ENCODE results near the gene ZFX.

The ZFX gene

DNA sequence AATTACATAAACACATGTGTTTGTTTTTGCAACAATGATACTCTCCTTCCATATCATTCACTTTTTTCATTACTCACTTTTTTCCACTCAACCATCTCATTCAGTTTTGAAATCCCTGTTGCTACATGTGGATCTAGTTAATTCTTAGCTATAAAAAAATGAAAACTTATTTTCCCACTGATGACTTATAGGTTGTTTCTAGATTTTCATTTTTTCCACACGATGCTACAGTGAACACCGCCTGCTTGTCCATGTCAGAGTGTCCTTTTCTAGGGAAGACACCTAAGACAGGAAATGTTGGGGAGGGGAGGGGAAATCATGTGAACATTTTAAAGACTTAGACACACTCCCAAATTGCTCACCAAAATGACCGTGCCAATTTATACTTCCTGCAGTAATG is 94.2 kb downstream of the ZFX start:
- Histone ChIP-seq H3K4me3 (ENCODE audit: low read length) (no peak overlapping the region), H3K27me3 (ENCODE audit: control insufficient read depth, insufficient read depth, low read length) (no peaks in the 10 kb centered on the region), H3K27ac (ENCODE audit: low read length) (no peak overlapping the region), H3K4me1 (ENCODE audit: control insufficient read depth, low read depth, low read length) (no peaks in the 10 kb centered on the region), H3K9me3 (ENCODE audit: control insufficient read depth, low read depth, low read length) (no peaks in the 10 kb centered on the region), H3K9ac (ENCODE audit: low read length) (no peak overlapping the region), H3K36me3 (ENCODE audit: control insufficient read depth, low read depth, low read length) (no peaks in the 10 kb centered on the region)

DNA sequence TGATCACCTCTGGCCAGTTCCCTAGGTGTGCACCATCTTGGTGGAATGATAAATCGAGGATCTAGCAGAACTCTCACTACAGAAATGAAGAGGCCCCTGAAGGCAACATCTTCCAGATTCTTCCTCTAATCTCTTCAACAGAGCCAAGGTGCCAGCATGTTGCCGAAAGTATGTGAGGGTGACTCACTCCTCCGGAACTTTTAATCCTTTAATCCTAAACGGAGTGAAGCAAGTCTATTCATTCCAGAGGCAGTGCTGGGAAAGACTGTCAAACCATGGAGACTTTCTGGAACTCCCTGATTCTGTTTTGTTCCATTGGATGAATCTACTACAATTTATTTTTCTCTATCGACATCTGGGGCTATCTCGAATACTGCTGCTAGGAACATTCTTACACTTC is 95.7 kb downstream of the ZFX start:
- H3K27me3 ChIP-seq (ENCODE audit: control insufficient read depth, insufficient read depth, low read length) = no peaks in the 10 kb centered on the region
- no peak overlapping the region for H3K9ac ChIP-seq (ENCODE audit: low read length)
- no peaks in the 10 kb centered on the region for H3K36me3 ChIP-seq (ENCODE audit: control insufficient read depth, low read depth, low read length)
- no peaks in the 10 kb centered on the region for H3K9me3 ChIP-seq (ENCODE audit: control insufficient read depth, low read depth, low read length)
- no peak overlapping the region for H3K4me3 ChIP-seq (ENCODE audit: low read length)
- H3K27ac ChIP-seq (ENCODE audit: low read length) = no peak overlapping the region
- H3K4me1 ChIP-seq (ENCODE audit: control insufficient read depth, low read depth, low read length) = no peaks in the 10 kb centered on the region

DNA sequence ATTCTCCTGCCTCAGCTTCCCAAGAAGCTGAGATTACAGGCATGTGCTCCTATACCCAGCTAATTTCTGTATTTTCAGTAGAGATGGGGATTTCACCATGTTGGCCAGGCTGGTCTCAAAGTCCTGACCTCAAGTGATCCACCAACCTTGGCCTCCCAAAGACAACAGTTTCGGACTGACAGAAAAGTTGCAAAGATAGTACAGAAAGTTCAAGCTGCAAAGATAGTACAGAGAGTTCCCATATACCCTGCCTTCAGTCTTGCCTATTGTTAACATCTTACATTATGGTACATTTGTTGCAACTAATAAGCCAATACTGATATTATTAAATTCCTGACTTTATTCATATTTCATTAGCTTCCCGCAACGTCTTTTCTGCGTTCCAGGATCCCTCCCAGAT is 98.5 kb downstream of the ZFX start:
- H3K27me3 ChIP-seq (ENCODE audit: control insufficient read depth, insufficient read depth, low read length) = no peaks in the 10 kb centered on the region
- no peak overlapping the region for H3K27ac ChIP-seq (ENCODE audit: low read length)

DNA sequence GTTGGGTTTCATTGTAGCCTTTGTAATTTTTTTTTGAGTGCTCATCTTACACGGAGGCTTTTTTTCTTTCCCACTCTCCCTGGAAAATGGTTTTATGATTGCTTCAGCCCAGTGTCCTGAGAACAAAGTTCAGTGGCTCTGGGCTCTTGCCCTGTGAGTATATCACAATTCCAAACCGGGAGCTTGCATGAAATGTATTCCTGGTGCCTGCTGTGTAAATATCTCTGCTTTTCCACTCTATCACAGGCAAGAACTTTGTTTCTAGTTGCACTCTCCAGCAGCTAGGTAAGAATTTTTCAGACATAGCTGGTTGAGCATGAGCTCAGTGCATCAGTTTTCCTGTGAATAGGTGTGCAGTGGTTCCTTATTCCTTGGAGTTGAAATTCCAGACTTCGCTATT is 103.5 kb downstream of the ZFX start:
- Histone ChIP-seq H3K36me3 (ENCODE audit: control insufficient read depth, low read depth, low read length) (no peaks in the 10 kb centered on the region), H3K27me3 (ENCODE audit: control insufficient read depth, insufficient read depth, low read length) (no peaks in the 10 kb centered on the region), H3K4me3 (ENCODE audit: low read length) (no peak overlapping the region), H3K9ac (ENCODE audit: low read length) (no peak overlapping the region), H3K9me3 (ENCODE audit: control insufficient read depth, low read depth, low read length) (no peaks in the 10 kb centered on the region), H3K27ac (ENCODE audit: low read length) (no peak overlapping the region), H3K4me1 (ENCODE audit: control insufficient read depth, low read depth, low read length) (no peaks in the 10 kb centered on the region)

More for the DNA sequence above, 98.5 kb downstream of the ZFX start:
- no peaks in the 10 kb centered on the region for H3K9me3 ChIP-seq (ENCODE audit: control insufficient read depth, low read depth, low read length)
- no peak overlapping the region for H3K9ac ChIP-seq (ENCODE audit: low read length)
- no peaks in the 10 kb centered on the region for H3K36me3 ChIP-seq (ENCODE audit: control insufficient read depth, low read depth, low read length)
- H3K4me1 ChIP-seq (ENCODE audit: control insufficient read depth, low read depth, low read length) = no peaks in the 10 kb centered on the region
- no peak overlapping the region for H3K4me3 ChIP-seq (ENCODE audit: low read length)

DNA sequence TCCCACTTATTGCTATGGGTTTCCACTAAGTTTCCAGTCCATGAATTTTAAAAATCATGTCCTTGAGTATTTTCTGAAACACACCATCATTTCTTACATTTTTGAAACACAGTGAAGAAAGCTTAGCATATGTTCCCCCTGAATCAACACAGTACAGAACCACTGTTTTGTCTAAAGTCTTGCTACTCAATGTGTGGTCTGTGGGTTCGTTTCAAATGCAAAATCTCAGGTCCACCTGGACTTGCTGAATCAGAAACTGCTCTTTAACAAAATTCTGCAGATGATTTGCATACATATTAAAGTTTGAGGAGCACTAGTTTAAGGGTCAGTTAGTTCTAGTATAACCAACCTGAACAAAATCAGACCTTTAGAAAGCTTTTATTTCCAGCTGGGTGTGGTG is 103.9 kb downstream of the ZFX start:
- H3K27ac ChIP-seq (ENCODE audit: low read length) = no peak overlapping the region

DNA sequence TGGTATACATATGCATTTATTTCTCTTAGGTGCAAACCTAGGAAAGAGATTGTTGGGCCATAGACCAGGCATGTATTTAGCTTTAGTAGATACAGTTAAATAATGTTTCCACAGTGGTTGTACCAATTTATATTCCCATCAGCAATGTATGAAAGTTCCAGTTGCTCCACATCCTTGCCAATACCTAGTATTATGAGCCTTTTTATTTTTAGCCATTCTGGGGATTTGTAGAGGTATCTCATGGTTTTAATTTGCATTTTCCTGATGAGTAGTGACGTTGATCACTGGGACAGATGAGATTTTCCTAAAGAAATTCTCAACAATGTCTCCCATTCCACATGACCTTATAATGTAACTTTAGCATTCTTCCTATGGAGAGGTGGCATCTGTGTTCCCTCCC is 107.5 kb downstream of the ZFX start:
- Histone ChIP-seq H3K27me3 (ENCODE audit: control insufficient read depth, insufficient read depth, low read length) (no peaks in the 10 kb centered on the region), H3K4me1 (ENCODE audit: control insufficient read depth, low read depth, low read length) (no peaks in the 10 kb centered on the region), H3K4me3 (ENCODE audit: low read length) (no peak overlapping the region), H3K36me3 (ENCODE audit: control insufficient read depth, low read depth, low read length) (no peaks in the 10 kb centered on the region), H3K9me3 (ENCODE audit: control insufficient read depth, low read depth, low read length) (no peaks in the 10 kb centered on the region), H3K27ac (ENCODE audit: low read length) (no peak overlapping the region), H3K9ac (ENCODE audit: low read length) (no peak overlapping the region)

More for the DNA sequence above, 103.9 kb downstream of the ZFX start:
- Histone ChIP-seq H3K27me3 (ENCODE audit: control insufficient read depth, insufficient read depth, low read length) (no peaks in the 10 kb centered on the region), H3K4me1 (ENCODE audit: control insufficient read depth, low read depth, low read length) (no peaks in the 10 kb centered on the region), H3K9ac (ENCODE audit: low read length) (no peak overlapping the region), H3K9me3 (ENCODE audit: control insufficient read depth, low read depth, low read length) (no peaks in the 10 kb centered on the region), H3K4me3 (ENCODE audit: low read length) (no peak overlapping the region), H3K36me3 (ENCODE audit: control insufficient read depth, low read depth, low read length) (no peaks in the 10 kb centered on the region)

DNA sequence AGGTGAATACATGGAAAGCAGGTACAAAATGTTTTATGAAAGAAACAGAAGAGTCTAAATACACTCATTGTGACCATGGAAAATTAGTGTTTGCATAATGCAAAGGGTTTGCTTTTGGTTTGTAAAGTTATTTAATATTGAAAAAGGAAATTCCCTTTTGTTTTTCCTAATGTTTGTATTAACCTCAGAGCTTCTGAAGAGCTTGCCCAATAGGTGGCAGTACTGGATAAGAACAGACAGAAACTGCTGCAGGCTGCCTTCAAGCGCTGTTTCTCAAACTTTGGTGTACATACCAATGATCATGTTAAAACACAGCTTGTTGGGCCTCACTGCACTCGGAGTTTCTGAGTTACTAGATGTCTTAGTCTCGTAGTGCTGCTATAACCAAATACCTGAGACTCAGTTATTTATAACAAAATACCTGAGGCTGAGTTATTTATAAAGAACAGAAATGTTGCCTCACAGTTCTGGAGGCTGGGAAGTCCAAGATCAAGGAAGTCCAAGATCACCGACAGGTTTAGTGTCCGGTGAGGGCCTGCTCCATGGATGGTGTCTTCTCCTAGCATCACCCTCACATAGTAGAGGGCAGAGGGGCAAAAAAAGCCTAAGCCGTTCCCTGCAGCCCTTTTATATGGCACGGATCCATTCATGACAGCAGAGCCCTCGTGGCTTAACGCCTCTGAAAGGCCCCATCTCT is 110.2 kb downstream of the ZFX start:
- Histone ChIP-seq H3K9me3 (ENCODE audit: control insufficient read depth, low read depth, low read length) (no peaks in the 10 kb centered on the region), H3K9ac (ENCODE audit: low read length) (no peak overlapping the region), H3K36me3 (ENCODE audit: control insufficient read depth, low read depth, low read length) (no peaks in the 10 kb centered on the region), H3K27ac (ENCODE audit: low read length) (no peak overlapping the region), H3K4me3 (ENCODE audit: low read length) (no peak overlapping the region), H3K27me3 (ENCODE audit: control insufficient read depth, insufficient read depth, low read length) (no peaks in the 10 kb centered on the region), H3K4me1 (ENCODE audit: control insufficient read depth, low read depth, low read length) (no peaks in the 10 kb centered on the region)

DNA sequence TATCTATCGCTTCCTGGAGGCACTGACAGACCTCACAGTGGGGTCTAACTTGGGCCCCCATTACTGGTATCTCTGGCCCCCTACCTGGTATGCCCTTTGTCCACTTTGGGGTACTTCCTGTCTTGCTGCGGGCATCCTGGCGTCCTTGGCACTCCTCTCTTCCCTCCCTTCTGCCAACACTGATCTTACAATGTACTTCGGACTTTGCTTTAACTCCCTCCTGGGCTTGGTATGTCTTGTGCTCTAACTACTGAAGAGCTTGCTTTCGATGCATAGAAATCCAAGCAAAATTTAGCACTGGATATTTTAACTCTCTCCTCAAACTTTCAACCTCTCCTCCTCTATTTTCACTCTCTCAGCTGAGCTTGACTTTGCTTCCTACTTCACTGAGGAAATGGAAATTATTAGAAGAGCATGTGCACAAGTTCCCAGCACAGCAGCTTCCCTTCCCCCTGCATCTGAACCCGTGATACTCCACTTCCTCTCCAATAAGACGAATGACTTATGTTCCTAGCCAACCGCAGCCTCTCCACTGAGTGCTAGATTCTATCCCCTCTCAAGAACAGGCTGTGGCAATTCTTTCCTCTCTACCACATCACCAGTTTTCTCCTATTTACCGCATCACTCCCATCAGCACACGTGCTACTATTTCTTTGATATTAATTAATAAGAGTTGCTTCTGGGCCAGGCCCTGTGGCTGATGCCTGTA is 111.5 kb downstream of the ZFX start:
- Histone ChIP-seq H3K27ac (ENCODE audit: low read length) (no peak overlapping the region), H3K9ac (ENCODE audit: low read length) (no peak overlapping the region), H3K36me3 (ENCODE audit: control insufficient read depth, low read depth, low read length) (no peaks in the 10 kb centered on the region), H3K27me3 (ENCODE audit: control insufficient read depth, insufficient read depth, low read length) (no peaks in the 10 kb centered on the region), H3K4me1 (ENCODE audit: control insufficient read depth, low read depth, low read length) (no peaks in the 10 kb centered on the region), H3K9me3 (ENCODE audit: control insufficient read depth, low read depth, low read length) (no peaks in the 10 kb centered on the region), H3K4me3 (ENCODE audit: low read length) (no peak overlapping the region)

DNA sequence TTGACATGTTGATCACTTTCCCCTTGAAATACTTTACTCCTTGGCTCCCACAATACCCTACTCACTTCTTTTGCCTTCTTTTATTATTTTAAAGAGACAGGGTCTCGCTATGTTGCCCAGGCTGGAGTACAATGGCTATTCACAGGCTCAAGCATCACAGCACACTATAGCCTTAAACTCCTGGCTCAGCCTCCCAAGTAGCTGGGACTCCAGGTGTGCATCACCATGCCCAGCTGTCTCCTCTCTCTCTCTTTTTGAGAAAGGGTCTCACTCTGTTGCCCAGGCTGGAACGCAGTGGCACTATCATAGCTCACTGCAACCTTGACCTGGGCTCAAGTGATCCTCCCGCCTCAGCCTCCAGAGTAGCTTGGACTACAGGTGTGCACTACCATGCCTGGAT is 112.8 kb downstream of the ZFX start:
- H3K9ac ChIP-seq (ENCODE audit: low read length) = no peak overlapping the region

DNA sequence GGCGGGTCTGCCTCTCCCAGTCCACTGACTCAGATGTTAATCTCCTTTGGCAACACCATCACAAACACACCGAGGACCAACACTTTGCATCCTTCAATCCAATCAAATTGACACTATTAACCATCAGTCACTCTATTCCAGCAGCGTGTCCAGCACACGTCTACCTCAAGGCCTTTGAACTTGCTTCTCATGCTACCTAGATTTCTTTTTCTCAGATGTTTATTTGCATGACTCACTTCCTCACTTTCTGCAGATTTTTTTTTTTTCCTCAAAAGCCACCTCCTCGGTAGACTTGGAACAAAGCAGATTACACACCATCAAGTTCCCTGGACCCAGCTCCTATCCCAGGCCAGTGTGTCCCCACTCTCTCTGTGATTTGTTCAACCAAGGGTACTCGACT is 114.9 kb downstream of the ZFX start:
- Histone ChIP-seq H3K4me3 (ENCODE audit: low read length) (no peak overlapping the region), H3K36me3 (ENCODE audit: control insufficient read depth, low read depth, low read length) (no peaks in the 10 kb centered on the region), H3K27me3 (ENCODE audit: control insufficient read depth, insufficient read depth, low read length) (no peaks in the 10 kb centered on the region), H3K4me1 (ENCODE audit: control insufficient read depth, low read depth, low read length) (no peaks in the 10 kb centered on the region), H3K9me3 (ENCODE audit: control insufficient read depth, low read depth, low read length) (no peaks in the 10 kb centered on the region), H3K9ac (ENCODE audit: low read length) (no peak overlapping the region), H3K27ac (ENCODE audit: low read length) (no peak overlapping the region)

More for the DNA sequence above, 112.8 kb downstream of the ZFX start:
- no peaks in the 10 kb centered on the region for H3K4me1 ChIP-seq (ENCODE audit: control insufficient read depth, low read depth, low read length)
- H3K36me3 ChIP-seq (ENCODE audit: control insufficient read depth, low read depth, low read length) = no peaks in the 10 kb centered on the region
- no peaks in the 10 kb centered on the region for H3K27me3 ChIP-seq (ENCODE audit: control insufficient read depth, insufficient read depth, low read length)
- no peak overlapping the region for H3K27ac ChIP-seq (ENCODE audit: low read length)
- no peaks in the 10 kb centered on the region for H3K9me3 ChIP-seq (ENCODE audit: control insufficient read depth, low read depth, low read length)
- H3K4me3 ChIP-seq (ENCODE audit: low read length) = no peak overlapping the region
